GM12874 (cell line): ENCODE data around the gene ANO4.

Source experiments
- TF ChIP-seq, protein P1 (sequence below): IDR thresholded peaks from 2 replicates; pipeline ENCODE4 v1.5.1; 2011; ENCODE audit warnings: low read depth, mild to moderate bottlenecking, control low read depth, low read length, moderate library complexity; ENCODE audit not compliant: insufficient read depth

Gene ANO4

GRCh38 chr12:101038289-101038871, 243.8 kb downstream of the ANO4 start:
- TF ChIP-seq, protein P1, sequence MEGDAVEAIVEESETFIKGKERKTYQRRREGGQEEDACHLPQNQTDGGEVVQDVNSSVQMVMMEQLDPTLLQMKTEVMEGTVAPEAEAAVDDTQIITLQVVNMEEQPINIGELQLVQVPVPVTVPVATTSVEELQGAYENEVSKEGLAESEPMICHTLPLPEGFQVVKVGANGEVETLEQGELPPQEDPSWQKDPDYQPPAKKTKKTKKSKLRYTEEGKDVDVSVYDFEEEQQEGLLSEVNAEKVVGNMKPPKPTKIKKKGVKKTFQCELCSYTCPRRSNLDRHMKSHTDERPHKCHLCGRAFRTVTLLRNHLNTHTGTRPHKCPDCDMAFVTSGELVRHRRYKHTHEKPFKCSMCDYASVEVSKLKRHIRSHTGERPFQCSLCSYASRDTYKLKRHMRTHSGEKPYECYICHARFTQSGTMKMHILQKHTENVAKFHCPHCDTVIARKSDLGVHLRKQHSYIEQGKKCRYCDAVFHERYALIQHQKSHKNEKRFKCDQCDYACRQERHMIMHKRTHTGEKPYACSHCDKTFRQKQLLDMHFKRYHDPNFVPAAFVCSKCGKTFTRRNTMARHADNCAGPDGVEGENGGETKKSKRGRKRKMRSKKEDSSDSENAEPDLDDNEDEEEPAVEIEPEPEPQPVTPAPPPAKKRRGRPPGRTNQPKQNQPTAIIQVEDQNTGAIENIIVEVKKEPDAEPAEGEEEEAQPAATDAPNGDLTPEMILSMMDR = no peak

- TF ChIP-seq, protein P1 = no peak
Measured at GRCh38 chr12:101039848-101040531, 245.4 kb downstream of the ANO4 start.

DNA sequence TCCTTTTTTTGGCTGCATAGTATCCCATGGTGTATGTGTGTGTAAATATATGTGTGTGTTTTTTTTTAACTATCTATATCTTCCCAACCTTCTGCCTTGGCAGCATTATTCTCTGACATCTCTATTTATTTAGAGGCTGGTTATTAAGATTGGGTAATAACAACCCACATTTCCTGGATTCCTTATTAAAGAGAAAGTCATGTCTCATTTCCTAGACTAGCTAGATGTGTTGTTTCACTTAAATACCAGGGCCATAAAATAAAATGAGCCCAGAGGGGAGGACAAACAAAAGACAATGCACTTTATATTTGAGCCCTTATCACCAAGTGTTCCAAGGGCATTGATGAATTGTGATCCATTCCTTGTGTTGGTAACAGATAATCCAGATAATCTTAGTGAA, 246.4 kb downstream of the ANO4 start:
- TF ChIP-seq, protein P1 = no peak

DNA sequence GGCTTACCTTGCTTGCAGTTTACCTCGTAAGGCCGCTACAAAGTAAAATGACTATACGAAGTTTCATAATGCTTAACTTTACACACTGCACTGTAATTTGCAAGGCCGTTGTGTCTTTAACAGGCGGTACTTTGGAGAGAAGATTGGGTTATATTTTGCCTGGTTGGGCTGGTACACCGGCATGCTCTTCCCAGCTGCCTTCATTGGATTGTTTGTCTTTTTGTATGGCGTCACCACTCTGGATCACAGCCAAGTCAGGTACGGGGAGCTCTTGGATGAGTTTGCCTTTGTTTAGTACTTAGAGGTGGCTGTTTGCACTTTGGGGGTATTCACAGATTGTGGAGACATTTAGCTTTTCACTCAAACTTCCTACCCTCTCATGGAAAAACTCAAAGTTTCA, 247.6 kb downstream of the ANO4 start:
- TF ChIP-seq, protein P1 = no peak

DNA sequence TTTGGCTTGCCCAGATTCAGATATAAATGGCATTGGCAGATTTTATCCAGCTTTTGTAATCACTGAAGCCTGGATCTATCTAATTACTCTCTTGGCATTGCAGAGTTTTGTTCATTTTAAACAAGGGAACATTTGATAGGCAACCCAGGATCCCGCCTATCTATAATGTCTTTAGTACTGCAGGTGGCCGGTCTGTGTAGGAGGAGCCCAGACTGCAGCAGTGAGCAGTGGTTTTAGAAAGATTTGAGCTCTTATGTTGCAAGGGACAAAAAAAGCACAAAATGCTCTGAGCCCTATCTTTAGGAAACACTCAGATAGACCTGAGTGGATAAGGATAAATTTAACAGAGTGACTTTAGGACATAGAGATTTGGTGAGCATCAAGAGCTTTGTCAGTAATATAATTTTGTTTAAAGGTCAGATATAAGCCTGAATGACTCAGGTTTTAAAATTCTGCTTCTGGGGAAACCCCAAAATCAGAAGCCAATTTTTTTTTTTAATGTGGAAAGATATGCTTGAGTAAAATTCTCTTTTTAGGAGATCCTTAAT, 250.0 kb downstream of the ANO4 start:
- TF ChIP-seq, protein P1 = no peak

GRCh38 chr12:101045486-101046464, 251.2 kb downstream of the ANO4 start:
- TF ChIP-seq, protein P1 = no peak

GRCh38 chr12:101047652-101048051, 253.1 kb downstream of the ANO4 start:
- TF ChIP-seq, protein P1 = no peak
